Stimulated activated CD8-positive, alpha-beta memory T cell treated with anti-CD3 and anti-CD28 coated beads, Interleukin-12 subunit alpha, Interleukin-12 subunit beta, amount 100 ng/mL, for 1 hour (primary cell): Measurements from ENCODE around the gene KDM1B.

Experiments
- DNase-seq: peaks from one replicate; pipeline ENCODE4 v3.0.0-alpha.2; 2020; ENCODE audit warnings: low read depth

KDM1B gene, protein sequence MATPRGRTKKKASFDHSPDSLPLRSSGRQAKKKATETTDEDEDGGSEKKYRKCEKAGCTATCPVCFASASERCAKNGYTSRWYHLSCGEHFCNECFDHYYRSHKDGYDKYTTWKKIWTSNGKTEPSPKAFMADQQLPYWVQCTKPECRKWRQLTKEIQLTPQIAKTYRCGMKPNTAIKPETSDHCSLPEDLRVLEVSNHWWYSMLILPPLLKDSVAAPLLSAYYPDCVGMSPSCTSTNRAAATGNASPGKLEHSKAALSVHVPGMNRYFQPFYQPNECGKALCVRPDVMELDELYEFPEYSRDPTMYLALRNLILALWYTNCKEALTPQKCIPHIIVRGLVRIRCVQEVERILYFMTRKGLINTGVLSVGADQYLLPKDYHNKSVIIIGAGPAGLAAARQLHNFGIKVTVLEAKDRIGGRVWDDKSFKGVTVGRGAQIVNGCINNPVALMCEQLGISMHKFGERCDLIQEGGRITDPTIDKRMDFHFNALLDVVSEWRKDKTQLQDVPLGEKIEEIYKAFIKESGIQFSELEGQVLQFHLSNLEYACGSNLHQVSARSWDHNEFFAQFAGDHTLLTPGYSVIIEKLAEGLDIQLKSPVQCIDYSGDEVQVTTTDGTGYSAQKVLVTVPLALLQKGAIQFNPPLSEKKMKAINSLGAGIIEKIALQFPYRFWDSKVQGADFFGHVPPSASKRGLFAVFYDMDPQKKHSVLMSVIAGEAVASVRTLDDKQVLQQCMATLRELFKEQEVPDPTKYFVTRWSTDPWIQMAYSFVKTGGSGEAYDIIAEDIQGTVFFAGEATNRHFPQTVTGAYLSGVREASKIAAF

DNA sequence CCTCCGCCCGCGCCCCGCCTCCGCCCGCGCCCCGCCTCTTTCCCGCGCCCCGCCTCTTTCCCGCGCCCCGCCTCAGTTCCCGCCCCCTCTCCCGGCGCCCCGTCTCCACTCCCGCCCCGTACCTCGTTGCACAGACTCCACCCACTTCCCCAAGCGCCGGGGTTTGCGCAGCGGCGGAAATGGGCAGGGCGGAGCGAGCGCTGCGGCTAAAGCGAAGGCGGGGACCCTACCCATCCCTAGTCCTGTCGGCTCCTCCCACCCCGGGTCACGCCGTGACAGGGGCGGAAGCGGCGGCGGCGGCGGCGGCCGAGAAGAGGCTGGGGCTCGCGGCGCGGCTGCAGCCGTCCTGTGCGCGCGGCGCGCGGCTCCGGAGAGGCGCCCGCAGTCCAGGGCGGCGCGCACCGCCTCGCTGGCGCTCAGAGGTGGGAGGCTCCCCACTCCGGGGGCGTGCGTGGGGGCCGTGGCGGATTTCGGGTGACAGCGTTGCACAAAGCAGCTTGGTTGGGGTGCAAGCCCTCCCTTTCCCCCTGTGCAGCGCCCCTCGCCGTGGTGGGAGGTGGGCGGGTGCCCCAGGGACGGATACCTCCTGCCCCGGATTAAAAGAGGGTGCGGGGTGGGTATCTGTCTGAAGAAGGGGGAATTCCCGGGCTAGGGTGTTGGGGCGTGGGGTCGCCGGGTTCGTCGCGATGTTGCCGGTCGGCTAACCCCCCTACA lies at the start of gene KDM1B:
Gene KDM1B (plus strand): TSS at position 273 of the 714 bp plus-strand sequence. CDS start 4,474 bp downstream, outside the sequence.
- DNase-seq, result peak; percentile 97

DNA sequence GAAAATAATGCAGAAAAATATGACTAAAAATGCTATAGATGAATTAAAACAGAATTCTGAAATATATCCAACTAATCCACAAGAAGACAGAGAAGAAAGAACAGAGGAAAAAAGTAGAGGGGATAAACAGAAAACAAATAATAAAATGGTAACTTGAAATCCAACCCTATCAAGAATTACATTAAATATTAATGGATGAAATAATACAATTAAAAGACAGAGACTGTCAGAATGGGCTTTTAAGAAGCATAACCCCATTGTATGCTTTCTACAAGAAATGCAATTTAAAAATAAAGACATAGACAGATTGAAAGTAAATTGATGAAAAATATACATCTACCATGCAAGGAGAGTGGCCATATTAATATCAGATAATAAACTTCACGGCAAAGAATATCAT lies 48.2 kb upstream of the KDM1B start:
- no peak for DNase-seq

DNA sequence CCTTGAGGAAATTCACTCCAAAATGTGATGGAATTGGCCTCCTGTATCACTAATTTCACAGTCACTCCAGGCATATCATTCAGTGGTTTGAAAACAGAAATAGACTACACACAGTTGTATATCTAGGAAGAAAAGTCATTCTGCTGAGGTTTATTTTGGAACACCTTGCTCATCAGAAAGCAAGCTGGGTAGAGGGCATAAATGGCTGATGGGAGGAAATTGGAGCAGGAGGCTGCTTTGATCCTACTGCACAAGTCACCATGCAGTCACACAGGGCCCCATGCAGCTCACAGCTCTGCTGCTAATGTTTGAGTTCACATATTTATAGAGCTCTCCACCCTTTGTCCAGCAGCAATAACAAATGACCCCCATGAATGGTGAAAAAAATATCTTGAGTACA lies 45.1 kb upstream of the KDM1B start:
- DNase-seq, result no peak

DNA sequence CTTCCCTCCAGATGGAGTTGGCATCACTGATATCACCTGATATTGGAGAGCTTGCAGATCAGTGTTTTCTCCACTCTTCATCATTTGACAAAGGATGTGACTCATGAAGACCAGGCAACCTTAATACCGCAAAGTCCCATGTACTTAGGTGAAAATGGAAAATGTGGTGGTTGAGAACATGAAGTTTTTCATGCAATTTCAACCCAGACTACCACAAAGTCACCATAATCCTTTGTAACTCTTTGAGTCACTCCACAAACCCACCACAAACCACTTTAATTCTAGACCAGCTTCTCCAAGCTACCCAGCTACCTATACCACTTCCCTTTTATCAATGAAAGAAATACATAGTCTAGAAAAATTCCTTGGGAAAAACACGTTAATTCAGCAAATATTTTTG lies 39.9 kb upstream of the KDM1B start:
- DNase-seq, result no peak

DNA sequence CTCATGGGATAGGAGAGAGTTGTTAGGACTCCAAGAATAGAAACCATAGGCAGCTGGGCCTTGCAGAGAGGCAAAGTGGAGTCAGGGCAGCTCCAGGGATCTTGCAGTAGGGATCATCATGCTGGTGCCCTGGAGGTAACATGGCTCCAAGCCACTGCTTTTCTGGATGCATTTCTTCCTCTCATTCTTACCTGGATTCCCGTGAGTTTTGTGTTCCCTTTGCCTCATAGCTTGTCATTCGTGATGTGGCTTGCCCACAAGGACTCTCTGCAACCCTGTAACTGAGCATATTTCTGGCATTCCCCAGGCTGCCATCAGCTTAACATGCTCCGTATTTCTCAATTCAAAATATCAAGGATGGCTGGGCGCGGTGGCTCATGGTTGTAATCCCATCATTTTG lies 38.1 kb upstream of the KDM1B start:
- no peak for DNase-seq

DNA sequence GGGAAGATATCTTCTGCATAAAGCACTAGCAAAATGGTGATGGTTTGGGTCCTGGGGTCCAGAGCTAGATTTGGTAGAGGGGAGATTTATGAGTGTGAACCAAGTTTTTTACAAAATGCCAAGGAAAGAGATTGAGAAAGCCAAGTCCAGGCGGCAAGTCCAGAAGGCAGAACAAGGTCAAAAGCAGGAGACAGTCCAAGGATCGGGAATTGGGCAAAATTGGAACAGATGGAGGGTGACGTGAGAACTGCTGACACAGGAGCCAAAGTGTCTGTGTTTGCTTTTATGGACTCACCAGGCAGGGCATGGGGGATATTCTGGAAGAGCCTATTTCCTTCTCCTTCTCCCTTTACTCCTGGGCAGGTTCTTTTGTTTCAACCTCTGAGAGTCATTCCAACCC lies 36.9 kb upstream of the KDM1B start:
- no peak for DNase-seq

DNA sequence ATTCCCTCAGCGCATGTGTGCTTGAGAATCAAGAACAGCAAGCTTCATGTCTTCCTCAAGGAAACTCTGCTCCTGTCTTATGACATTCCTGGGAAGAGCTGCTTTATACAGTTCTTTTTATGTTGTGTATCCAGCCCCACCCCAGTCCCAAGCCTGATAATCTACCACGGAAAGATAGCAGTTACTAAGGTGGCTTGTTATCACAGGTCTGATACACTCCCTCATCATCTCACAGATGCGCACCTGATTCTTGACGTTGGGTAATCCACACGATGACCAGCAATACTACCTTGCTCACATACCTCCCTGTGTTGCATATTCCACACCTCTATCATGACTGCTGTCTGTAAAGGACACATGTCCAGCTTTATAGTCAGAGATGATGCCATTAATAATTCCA lies 36.0 kb upstream of the KDM1B start:
- DNase-seq, result no peak

DNA sequence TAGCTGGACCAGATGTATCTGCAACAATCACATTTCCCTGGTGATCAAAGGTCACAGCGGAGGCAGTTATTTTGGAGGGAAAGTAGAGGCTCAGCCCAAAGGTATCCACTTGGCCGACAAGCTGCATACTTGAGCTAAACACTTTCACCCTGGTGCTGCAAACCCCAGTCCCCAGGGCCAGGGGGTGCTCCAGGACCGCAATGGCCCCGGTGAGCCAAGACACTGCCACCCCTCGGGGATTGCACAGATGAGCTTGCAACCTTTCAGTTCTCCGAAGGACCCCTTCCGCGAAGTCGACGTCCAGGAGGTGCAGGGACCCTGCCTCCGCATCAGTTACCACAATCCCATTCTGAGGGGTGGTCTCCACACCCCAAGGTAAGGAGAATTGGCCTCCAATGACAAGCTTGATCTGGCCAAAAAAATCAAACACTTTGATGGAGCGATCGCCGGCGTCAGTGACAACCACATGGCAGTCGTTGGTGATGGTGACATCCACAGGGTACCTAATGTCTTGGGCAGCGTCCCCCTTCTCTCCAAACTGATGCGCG lies 33.6 kb upstream of the KDM1B start:
- no peak for DNase-seq

DNA sequence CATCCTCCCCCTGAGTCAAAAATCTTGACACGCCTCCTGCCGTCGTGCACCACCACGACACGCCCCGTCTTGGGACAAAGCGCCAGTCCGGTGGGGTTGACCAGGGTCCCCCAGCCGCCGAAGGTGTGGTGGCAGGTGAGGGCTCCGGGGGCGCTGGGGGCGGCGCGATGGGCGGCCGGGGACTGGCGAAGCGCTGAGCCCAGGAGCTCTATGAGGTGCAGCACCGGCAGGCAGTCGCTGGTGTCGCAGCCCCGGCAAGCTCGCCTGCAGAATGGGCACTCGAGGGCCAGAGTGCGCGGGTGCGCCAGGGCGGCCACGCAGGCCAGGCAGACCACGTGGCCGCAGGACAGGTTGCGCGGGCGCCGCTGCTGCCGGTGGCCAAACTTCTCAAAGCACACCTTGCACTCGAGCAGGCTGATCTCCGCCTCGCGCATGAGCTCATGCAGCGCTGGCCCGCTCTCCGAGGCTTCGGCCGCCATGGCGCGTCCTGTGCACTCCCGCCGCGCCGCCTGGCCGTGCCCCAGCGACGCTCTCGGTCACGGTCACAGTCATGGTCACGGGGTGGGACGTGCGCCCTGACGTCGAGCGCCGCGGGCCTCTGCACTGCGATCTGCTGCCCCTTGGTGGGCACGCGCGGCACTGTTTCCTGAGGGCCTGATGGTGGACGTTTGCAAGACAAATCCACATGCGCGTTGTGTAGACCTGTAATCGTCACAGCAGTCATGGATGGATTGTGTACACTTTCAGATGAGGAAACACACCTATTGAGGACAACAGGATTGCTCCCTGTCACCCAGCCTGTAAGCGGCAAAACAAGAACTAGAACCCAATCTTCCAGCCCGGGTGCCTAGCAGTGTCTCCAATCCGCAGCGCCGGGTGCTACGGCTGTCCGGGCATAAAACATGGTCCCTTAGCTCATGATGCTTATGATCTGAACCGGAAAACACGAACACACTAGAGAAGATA lies 32.8 kb upstream of the KDM1B start, which contains the start of gene NHLRC1:
Gene NHLRC1 (minus strand): TSS at position 550 of the 966 bp plus-strand sequence. CDS start 71 bp downstream, at position 479.
- peak; percentile 52 for DNase-seq

DNA sequence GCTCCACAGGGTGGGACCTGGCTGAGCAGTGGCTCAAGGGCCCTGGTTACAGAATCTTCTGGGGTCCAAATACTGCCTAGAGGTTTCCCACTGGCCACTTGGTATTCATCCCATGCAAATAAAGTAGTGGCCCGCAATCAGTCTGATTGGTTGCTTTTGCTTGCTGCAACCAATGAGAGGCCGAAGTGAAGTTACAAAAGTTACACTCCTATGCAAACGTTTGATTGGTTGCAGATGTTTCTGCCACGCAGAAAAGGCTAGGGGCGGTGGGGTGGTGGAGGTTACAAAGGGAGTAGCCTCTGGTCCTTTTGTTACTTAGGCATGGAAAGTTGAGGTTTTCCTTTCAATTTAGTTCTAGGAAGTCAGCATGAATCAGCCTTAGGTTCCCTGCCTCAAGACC lies 29.1 kb upstream of the KDM1B start:
- DNase-seq, result no peak

DNA sequence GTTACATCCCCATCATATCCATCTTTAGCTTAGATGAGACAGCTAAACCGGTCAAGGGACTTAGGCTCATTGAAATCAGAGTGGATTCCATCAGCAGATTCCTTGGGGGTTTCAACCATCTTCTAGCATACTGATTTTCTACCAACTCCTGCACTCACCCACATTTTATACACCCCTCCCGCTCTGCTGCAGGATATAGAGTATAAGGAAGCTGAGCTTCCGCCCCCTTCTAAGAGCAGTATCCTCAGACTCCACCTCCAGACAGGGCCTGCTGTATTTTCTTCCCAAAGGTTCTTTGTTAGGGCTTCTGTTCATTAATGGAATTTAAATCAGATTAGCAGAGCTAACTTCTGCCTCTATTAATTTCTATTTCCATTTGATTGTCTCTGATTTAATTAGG lies 22.9 kb upstream of the KDM1B start:
- no peak for DNase-seq

DNA sequence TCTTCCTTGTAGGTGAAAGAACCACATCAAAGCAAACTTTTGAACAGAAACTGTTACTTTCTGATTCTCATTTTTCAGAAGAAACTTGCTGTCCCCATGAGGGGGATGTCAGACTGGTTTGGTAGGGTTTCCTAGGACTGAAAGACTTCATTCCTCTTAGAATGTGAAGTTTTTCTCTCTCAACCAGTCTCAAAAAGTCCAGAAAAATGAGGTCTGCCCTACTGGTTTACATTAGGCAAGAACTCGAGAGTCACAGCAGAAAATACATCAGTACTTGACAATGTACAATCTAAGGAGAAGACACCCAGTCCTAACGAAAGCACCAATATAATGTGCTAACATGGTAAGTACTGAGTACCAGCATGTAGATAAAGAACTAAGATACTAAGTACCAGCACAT lies 20.1 kb upstream of the KDM1B start:
- DNase-seq, result no peak

DNA sequence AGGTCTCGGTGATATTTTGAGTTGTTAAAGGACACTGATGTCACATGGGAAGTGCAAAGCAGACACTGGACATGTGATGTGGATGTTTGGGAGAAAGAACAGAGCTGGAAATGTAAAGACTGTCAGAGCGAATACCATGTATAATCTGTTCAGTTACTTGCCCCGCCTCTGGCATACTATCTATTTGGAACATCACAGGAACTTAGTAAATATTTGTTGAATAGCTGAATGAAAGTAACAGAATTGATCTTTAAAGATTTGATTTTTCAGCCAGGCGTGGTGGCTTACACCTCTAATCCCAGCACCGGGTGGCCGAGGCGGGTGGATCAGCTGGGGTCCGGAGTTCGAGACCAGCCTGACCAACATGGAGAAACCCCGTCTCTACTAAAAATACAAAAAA lies 19.0 kb upstream of the KDM1B start:
- no peak for DNase-seq

DNA sequence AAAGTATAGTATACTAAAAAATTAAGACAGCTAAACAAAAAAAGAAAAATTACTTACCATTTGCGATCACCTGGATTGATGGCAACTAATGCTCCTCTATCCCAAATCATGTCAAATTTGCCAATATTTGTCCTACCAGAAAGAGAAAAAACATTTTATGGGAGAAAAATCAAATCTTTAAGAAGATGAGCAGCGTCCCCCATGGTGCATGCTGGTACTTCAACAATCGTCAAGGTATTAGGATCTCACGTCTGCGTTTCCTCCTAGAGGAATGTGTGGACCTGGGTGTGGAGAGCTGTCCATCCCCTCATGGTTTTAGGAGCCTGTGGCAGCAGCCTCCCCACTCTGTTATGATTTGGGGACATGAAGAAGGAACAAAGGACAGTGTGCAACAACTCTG lies 16.3 kb upstream of the KDM1B start:
- DNase-seq, result no peak

DNA sequence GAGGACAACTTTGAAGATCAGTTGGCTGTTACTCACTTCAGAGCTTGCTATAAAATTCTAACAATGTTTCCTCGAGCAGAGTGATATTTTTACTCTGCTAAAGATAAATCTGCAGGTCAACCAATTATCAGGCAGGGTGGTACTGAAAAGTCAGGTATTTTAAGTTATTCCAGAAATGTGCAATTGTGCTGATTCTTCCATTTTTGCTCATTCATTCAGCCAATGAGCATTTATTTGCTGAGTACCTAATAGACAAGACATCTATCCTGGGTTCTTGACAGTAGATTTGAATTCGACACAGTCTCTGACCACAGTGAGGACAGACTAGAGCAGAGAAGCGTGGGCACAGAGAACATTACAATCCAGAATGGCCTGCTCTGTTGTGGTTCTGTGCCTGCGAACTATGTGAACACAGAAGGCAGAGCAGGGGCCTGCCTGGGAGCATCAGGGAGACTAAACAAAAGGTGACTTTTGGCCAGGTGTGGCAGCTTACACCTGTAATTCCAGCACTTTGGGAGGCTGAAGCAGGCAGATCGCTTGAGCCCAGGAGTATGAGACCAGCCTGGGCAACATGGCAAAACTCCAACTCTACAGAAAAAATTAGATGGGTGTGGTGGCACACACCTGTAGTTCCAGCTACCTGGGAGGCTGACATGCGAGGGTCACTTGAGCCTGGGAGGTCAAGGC lies 15.1 kb upstream of the KDM1B start:
- no peak for DNase-seq

DNA sequence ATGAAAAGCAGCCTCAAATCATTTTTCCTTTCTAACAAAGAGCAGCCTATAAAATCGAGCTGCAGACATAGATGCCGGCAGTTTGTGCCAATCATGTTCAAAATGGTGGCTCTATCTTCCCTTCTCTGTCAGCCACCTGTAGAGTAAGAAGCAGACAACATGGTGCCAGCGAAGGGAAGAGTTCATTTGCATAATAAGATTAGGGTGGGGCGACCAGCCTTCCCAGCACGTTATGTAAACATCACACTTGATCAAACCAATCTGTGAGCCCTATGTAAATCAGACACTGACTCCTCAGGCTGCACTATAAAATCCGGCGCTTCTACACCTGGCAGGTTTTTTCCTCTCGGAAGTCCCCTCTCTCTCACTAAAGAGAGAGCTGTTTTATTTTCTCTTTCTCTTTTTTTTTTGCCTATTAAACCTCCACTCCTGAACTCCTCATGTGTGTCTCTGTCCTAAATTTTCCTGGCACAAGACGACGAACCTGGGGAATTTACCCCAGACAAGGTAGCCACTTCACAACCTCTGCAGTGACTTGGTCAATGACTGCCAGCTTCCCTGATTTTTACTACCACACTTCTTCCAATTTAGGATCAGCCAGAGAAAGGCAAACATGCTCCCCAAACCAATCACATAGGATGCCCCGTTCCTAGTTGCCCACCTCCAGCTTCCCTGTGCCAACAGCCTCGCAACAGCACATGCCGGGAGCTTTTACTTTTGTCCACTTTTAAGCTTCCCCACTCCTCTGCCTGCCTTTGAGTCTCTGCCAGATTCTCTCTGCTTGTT lies 13.2 kb upstream of the KDM1B start:
- DNase-seq, result no peak

DNA sequence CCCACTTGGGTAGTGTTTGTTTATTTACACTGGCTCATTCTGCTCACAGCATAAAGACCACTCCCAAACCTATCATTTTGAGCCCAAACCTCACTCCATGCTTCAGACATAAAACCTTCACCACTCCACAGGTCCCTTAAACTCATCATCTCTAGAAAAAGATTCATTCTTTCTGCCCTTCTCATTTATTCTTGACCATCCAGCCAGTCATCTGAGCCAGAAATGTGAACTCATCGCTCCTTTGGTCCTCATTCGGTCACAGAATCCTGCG lies 12.7 kb upstream of the KDM1B start:
- no peak for DNase-seq

DNA sequence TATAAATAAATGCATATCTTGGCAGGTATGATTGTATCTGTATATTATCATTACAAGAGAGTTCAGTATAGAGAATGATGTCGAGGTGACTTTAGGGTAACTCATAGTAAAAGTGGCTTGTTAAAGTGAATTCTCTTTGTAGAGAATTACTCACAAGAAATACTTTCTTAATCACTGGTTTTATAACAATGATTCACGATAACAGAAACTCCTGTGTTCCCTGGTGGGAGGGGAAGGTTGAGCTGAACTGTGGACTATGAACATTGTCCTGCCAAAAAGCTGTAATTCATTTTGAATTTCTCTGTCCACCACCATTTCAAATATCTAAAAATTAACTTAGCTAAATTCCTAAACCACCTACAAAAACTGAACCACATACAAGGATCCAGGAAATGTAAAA lies 8.1 kb upstream of the KDM1B start:
- DNase-seq, result no peak

DNA sequence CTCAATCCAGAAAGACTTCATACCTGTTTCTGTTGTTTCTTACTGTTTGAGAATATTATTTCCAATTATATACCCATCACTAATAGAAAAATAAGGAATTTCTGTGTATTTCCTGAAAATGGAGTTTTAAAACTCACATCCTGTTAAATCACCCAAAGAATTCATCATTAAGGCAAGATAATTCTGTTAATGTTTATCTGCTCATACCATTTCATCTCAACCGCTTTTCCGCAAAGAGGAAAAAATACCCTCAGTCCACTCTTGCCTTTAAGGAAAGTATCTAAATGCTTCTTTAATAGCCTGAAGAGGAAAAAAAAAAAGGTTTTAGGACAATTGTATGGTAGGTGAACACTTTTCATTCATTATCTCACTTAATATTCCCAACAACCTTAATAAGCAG lies 7.6 kb upstream of the KDM1B start:
- no peak for DNase-seq
